Panc1 (cell line): ENCODE measurements around the gene POU2AF2. TPM values are rescaled to one million over a fixed set of nuclear protein-coding genes. Genes with fewer than 3 reads are reported as not detected.

Source experiments
- ATAC-seq: fragments of 200-7000 bp; cut with Tn5 transposase; 2 replicates; pipeline ENCODE4 v1.9.1; 2020; ENCODE audit warnings: mild to moderate bottlenecking, moderate library complexity
- BruUV-seq: library from RNA; stranded (reverse); fragments of 400-500 nt; replicated peaks from 2 replicates; lab custom pipeline; 2021; lab: Mats Ljungman, UMichigan
- CTCF ChIA-PET: fragments of 300-600 bp; sonication (Branson Sonifier 250); formaldehyde crosslinking; loops from one replicate; lab custom pipeline; 2022; ENCODE audit warnings: antibody characterized with exemption; lab: Charles Lee
- POLR2A ChIA-PET: fragments of 300-600 bp; sonication (Branson Sonifier 250); formaldehyde crosslinking; loops from one replicate; lab custom pipeline; 2022; ENCODE audit warnings: antibody characterized with exemption; lab: Charles Lee
- DNase-seq: peaks from one replicate; pipeline ENCODE4 v3.0.0-alpha.2; 2010; ENCODE audit warnings: low read depth, low spot score
- H3K27ac ChIP-seq: 2 replicates; pipeline ENCODE4 v1.5.1; 2011; ENCODE audit warnings: mild to moderate bottlenecking, low read length, inconsistent platforms
- H3K27me3 ChIP-seq: fragments of 200-500 bp; sonication (Bioruptor generic); 2 replicates; pipeline ENCODE4 v1.6.0; 2014; ENCODE audit warnings: low read length, inconsistent platforms; ENCODE audit not compliant: control insufficient read depth, insufficient read depth
- H3K36me3 ChIP-seq: fragments of 200-500 bp; sonication (Bioruptor generic); 2 replicates; pipeline ENCODE4 v1.5.1; 2014; ENCODE audit warnings: inconsistent platforms, mild to moderate bottlenecking, low read length, moderate library complexity; ENCODE audit not compliant: control insufficient read depth, insufficient read depth
- H3K4me1 ChIP-seq: 2 replicates; pipeline ENCODE4 v1.5.1; 2011; ENCODE audit warnings: inconsistent platforms, mild to moderate bottlenecking, low read length, moderate library complexity; ENCODE audit not compliant: control insufficient read depth, insufficient read depth
- H3K4me3 ChIP-seq, 2 experiments: 2 replicates each; pipeline ENCODE4 v1.5.1; 2011 to 2012; ENCODE audit warnings: low read depth in 2 of 2, low read length in 2 of 2, mild to moderate bottlenecking in 2 of 2, inconsistent platforms in 1 of 2, moderate library complexity in 1 of 2
- H3K9me3 ChIP-seq: fragments of 200-500 bp; sonication (Bioruptor generic); 2 replicates; pipeline ENCODE4 v1.5.1; 2014; ENCODE audit warnings: low read depth, mild to moderate bottlenecking, inconsistent platforms, low read length, moderate library complexity; ENCODE audit not compliant: control insufficient read depth, insufficient read depth
- POLR2AphosphoS5 ChIP-seq: IDR thresholded peaks from 2 replicates; pipeline ENCODE4 v1.6.1; 2012; ENCODE audit warnings: mild to moderate bottlenecking, low read depth, low read length, moderate library complexity
- SIN3A ChIP-seq: IDR thresholded peaks from 2 replicates; pipeline ENCODE4 v1.6.1; 2012; ENCODE audit warnings: low read depth, mild to moderate bottlenecking, low read length, moderate library complexity, borderline replicate concordance; ENCODE audit not compliant: insufficient read depth
- TCF7L2 ChIP-seq: IDR thresholded peaks from 2 replicates; pipeline ENCODE4 v1.6.1; 2011; ENCODE audit warnings: mild to moderate bottlenecking, low read depth, low read length, inconsistent platforms
- in situ Hi-C: cut with HindIII; loops from 2 replicates; pipeline ENCODE4 v1.10.0; 2016; ENCODE audit warnings: low sequenced_read_pairs, low pct_unique_long_range_greater_than_20kb
- intact Hi-C: fragments of 100-400 bp; cut with micrococcal nuclease; formaldehyde crosslinking; loops from one replicate; pipeline ENCODE4 v1.10.0; 2022; ENCODE audit not compliant: unreplicated experiment
- total RNA-seq: library from RNA; stranded (reverse); gene quantifications from one replicate; pipeline ENCODE4 v1.2.1, GENCODE V29; 2021; ENCODE audit not compliant: unreplicated experiment
- TF ChIP-seq, protein P1 (sequence below), 2 experiments: IDR thresholded peaks; 2 replicates each; pipeline ENCODE4 v1.6.1; 2011 to 2012; ENCODE audit warnings: low read depth in 2 of 2, control low read depth in 1 of 2, low read length in 1 of 2, mild to moderate bottlenecking in 1 of 2, moderate library complexity in 1 of 2; ENCODE audit not compliant: insufficient read depth in 1 of 2
- TF ChIP-seq, protein P2 (sequence below): fragments of 450-650 bp; IDR thresholded peaks from 2 replicates; pipeline ENCODE4 v1.5.1; 2017; ENCODE audit warnings: mild to moderate bottlenecking

POU2AF2 gene
- total RNA-seq, 1 experiment from 2014 or later = not detected

DNA sequence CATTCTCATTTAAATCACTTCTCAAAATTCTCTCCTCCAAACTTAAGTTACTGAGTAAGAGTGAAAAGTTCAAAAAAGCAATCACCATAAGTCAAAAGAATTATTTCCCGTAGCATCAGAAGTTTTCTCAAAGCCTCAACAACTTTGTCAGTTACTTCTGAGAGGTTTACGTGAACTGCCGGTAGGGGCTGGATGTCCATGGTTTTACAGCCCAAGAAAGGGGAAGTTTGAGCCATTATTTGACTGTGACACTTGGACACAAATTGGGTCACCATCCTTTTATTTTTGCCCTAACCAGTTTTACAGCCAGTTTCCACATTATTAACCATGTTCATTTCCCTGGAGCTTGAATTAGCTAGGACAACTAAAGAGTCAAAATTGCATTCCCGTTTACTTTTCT is 60.4 kb downstream of the POU2AF2 start:
- H3K4me3 ChIP-seq = no peak overlapping the region
- TF ChIP-seq, protein P1, sequence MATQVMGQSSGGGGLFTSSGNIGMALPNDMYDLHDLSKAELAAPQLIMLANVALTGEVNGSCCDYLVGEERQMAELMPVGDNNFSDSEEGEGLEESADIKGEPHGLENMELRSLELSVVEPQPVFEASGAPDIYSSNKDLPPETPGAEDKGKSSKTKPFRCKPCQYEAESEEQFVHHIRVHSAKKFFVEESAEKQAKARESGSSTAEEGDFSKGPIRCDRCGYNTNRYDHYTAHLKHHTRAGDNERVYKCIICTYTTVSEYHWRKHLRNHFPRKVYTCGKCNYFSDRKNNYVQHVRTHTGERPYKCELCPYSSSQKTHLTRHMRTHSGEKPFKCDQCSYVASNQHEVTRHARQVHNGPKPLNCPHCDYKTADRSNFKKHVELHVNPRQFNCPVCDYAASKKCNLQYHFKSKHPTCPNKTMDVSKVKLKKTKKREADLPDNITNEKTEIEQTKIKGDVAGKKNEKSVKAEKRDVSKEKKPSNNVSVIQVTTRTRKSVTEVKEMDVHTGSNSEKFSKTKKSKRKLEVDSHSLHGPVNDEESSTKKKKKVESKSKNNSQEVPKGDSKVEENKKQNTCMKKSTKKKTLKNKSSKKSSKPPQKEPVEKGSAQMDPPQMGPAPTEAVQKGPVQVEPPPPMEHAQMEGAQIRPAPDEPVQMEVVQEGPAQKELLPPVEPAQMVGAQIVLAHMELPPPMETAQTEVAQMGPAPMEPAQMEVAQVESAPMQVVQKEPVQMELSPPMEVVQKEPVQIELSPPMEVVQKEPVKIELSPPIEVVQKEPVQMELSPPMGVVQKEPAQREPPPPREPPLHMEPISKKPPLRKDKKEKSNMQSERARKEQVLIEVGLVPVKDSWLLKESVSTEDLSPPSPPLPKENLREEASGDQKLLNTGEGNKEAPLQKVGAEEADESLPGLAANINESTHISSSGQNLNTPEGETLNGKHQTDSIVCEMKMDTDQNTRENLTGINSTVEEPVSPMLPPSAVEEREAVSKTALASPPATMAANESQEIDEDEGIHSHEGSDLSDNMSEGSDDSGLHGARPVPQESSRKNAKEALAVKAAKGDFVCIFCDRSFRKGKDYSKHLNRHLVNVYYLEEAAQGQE (IDR thresholded peaks at IDR 0.05; ENCODE audit: insufficient read depth in 1 of 2, low read depth in 2 of 2, low read length in 1 of 2) = no peak
- TF ChIP-seq SIN3A (no peak), POLR2AphosphoS5 (no peak), TCF7L2 (no peak)
- TF ChIP-seq, protein P2, sequence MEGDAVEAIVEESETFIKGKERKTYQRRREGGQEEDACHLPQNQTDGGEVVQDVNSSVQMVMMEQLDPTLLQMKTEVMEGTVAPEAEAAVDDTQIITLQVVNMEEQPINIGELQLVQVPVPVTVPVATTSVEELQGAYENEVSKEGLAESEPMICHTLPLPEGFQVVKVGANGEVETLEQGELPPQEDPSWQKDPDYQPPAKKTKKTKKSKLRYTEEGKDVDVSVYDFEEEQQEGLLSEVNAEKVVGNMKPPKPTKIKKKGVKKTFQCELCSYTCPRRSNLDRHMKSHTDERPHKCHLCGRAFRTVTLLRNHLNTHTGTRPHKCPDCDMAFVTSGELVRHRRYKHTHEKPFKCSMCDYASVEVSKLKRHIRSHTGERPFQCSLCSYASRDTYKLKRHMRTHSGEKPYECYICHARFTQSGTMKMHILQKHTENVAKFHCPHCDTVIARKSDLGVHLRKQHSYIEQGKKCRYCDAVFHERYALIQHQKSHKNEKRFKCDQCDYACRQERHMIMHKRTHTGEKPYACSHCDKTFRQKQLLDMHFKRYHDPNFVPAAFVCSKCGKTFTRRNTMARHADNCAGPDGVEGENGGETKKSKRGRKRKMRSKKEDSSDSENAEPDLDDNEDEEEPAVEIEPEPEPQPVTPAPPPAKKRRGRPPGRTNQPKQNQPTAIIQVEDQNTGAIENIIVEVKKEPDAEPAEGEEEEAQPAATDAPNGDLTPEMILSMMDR = no peak
- ChIA-PET POLR2A (no interaction called here), CTCF (no interaction called here)
- intact Hi-C loops = no loop called here
- ATAC-seq (no peak), DNase-seq (no peak)
- no peaks in the 10 kb centered on the region for H3K4me1 ChIP-seq
- no TSS peak for BruUV-seq
- H3K36me3 ChIP-seq = no peaks in the 10 kb centered on the region
- in situ Hi-C loops = no loop called here
- H3K9me3 ChIP-seq = no peaks in the 10 kb centered on the region
- peaks cover 47% of the 10 kb centered on the region for H3K27me3 ChIP-seq
- no peak overlapping the region for H3K27ac ChIP-seq

DNA sequence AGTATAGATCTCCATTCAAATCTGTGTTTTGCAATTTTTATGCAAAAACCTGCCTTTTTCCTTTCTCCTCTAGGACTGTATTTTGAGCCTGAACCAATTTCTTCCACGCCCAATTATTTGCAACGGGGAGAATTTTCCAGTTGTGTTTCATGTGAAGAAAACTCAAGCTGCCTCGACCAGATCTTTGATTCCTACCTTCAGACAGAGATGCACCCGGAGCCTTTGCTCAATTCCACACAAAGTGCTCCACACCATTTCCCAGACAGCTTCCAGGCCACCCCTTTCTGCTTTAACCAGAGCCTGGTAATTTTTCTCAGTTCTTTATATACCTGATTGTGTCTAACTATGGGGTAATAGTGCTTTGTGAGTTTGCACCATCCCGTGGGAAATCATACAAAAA is 60.8 kb downstream of the POU2AF2 start:
- H3K9me3 ChIP-seq = no peaks in the 10 kb centered on the region
- DNase-seq = no peak
- POLR2A ChIA-PET = no interaction called here
- CTCF ChIA-PET = no interaction called here
- H3K27ac ChIP-seq = no peak overlapping the region
- peaks cover 43% of the 10 kb centered on the region for H3K27me3 ChIP-seq
- no peaks in the 10 kb centered on the region for H3K36me3 ChIP-seq
- H3K4me1 ChIP-seq = no peaks in the 10 kb centered on the region
- no peak for TF ChIP-seq POLR2AphosphoS5
- no peak for TF ChIP-seq SIN3A
- TF ChIP-seq, protein P2 = no peak
- TF ChIP-seq, protein P1 (IDR thresholded peaks at IDR 0.05; ENCODE audit: insufficient read depth in 1 of 2, low read depth in 2 of 2, low read length in 1 of 2) = no peak
- no peak for TF ChIP-seq TCF7L2
- BruUV-seq = no TSS peak
- no peak for ATAC-seq
- intact Hi-C loops (no loop called here), in situ Hi-C loops (no loop called here)
- H3K4me3 ChIP-seq = no peak overlapping the region
